ENCODE data around the gene SPACA4.

The SPACA4 gene

DNA sequence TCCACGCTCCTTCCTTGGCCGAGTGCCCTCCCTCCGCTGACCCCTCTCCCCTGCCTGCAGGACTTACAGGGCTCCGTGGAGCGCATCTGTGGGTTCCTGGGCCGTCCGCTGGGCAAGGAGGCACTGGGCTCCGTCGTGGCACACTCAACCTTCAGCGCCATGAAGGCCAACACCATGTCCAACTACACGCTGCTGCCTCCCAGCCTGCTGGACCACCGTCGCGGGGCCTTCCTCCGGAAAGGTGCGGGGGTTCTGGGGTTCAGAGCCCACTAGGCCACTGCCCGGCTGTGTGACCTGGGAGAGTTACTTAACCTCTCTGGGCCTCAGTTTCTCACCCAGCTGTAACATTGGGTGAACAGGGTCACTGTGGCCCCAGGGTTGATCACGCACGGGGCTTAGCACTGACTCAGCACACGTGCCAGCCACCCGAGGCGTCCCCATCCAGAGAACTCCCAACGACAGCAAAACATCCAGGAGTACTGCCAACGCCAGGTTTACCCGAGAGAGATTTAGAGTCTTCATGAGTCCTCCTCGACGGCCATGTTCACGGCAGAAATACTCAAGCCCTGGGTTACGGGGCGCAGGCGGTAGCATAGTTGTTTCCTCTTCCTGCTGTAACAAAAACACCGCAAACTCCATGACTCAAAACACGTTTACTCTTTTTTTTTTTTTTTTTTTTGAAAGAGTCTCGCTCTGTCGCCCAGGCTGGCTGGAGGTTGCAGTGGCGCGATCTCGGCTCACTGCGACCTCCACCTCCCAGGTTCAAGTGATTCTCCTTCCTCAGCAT lies 9.7 kb upstream of the SPACA4 start:
- DNase-seq (ENCODE audit: low read depth in 2 of 2), result no peak

DNA sequence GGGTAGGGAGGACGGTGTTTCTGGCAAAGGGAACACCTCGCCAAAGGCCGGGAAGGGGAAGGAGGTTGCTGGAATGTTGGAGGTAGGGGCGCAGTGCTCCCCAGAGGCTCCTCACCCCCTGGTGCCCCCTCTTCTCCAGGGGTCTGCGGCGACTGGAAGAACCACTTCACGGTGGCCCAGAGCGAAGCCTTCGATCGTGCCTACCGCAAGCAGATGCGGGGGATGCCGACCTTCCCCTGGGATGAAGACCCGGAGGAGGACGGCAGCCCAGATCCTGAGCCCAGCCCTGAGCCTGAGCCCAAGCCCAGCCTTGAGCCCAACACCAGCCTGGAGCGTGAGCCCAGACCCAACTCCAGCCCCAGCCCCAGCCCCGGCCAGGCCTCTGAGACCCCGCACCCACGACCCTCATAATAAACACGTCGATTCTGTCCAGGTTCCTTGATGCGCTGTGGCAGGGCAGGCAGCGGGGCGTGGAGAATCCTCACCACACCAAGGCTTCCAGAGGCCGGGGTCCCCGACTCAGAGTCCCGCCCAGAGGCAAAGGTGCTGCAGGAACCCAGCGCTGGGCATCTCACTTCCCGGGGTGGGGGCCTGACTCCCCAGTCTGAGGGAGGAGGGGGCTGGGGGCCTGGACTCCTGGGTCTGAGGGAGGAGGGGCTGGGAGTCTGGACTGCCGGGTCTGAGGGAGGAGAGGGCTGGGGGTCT lies 7.4 kb upstream of the SPACA4 start:
- DNase-seq (ENCODE audit: low read depth in 2 of 2), result no peak

DNA sequence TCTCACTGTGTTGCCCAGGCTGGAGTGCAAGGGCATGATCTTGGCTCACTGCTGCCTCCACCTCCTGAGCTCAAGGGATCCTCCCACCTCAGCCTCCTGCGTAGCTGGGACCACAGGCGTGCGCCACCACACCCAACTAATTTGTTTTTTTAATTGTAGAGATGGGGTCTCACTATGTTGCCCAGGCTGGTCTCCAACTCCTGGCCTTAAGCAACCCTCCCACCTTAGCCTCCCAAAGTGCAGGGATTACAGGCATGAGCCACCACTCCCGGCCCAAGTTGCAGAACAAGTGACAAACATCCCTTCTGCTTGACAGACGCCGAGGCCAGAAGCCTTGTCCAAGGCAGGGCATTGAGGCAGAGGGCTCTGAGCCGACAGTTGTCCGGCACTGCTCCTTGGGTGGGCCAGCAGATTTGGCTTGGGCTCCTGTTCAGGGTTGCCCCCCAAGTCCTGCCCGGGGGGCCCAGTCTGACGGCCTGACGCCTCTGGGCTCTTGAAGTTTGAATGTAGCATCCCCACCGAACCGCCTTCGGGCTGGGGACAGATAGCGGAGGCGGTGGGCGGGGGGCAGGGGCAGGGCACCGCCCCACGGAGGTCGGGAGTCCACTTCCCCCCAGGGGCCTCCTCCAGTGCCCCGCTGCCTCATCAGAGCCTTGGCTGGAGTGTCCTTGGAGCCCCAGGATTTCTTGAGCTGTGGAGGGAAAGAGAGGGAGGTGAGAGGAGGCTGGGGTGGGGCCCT lies 5.7 kb upstream of the SPACA4 start:
- no peak for DNase-seq (ENCODE audit: low read depth in 2 of 2)

DNA sequence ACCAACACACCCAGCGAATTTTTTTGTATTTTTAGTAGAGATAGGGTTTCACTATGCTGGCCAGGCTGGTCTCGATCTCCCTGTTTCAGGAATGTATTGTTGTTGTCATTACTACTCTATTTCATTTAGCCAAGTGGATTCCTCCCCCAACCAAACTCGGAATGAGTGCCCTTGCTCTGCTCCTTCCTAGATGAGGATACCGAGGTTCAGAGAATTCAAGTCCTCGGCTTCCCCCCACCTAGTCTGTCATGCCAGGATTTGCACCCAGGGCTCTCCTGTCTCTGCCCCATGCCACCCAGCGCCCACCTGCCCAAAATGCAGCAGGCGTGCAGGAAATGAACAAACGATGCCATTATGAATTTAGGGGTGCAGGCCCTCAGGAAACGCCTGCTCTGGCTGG lies 3.5 kb upstream of the SPACA4 start:
- DNase-seq (ENCODE audit: low read depth in 2 of 2), result no peak

DNA sequence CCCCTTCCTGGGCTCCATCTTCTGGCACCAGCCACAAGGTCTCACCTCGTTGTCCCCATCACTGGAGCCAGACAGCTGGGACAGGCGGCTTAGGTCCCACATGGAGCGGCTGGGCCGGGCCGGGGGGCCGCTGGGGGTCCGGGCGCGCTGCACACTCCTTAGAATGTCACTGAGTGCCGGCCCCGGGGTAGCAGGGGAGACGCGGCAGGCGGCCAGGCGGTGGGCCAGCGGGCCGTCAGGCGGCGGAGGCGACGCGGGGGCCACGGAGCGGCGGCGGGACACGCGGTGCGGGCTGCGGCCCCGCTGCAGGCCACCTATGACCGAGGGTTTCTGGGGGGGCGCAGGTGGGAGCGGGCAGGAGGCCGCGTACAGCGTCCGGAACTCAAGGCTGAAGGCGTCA lies 3.1 kb upstream of the SPACA4 start:
- no peak for DNase-seq (ENCODE audit: low read depth in 2 of 2)

DNA sequence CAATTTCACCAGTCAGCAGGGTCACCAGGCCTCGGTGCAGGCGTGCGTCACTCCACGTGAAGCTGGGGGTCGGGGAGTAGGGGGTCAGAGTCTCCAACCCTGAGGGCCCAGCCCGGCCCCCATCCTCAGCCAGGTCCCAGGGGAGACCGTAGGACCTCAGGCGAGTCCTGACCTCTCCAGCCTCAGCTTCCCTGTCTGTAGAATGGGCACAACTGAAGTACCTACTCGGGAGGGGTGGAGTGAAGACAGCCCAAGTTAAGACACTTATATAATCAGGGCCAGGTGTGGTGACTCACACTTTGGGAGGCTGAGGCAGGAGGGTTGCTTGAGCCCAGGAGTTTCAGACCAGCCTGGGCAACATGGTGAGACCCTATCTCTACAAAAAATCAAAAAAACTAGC lies 2.7 kb upstream of the SPACA4 start:
- DNase-seq (ENCODE audit: low read depth in 2 of 2), result no peak

DNA sequence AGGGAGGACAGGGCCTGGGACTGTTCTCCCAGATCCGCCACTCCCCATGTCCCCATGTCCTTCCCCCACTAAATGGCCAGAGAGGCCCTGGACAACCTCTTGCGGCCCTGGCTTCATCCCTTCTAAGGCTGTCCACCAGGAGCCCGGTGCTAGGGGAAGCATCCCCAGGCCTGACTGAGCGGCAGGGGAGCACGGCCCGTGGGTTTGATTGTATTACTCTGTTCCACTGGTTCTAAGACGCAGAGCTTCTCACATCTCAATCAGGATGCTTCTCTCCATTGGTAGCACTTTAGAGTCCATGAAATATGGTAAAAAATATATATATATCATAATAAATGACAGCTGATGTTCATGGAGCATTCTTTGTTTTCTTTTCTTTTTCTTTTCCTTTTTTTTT lies 815 bp downstream of the SPACA4 start:
- DNase-seq (ENCODE audit: low read depth in 2 of 2), result no peak

DNA sequence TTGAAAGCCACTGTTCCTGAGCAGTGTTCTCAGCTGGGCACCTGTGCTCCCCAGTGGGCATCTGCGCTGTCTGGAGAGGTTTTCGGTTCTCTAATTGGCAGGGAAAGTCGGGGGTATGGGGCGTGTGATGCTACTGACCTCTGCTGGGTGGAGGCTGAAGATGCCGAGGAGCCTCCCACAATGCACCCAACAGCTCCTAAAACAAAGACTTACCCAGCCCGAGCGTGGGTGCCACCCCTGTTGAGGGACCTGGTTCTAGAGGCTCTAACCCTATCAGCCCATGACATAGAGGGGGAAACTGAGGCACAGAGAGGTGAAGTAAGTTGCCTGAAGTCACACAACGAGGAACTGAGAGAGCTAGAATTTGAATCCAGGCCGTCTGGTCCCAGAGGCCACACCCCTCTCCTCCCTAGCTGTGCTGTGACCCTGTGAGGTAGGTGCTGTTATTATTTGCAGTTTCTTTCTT lies 2.3 kb downstream of the SPACA4 start:
- DNase-seq (ENCODE audit: low read depth in 2 of 2), result no peak

DNA sequence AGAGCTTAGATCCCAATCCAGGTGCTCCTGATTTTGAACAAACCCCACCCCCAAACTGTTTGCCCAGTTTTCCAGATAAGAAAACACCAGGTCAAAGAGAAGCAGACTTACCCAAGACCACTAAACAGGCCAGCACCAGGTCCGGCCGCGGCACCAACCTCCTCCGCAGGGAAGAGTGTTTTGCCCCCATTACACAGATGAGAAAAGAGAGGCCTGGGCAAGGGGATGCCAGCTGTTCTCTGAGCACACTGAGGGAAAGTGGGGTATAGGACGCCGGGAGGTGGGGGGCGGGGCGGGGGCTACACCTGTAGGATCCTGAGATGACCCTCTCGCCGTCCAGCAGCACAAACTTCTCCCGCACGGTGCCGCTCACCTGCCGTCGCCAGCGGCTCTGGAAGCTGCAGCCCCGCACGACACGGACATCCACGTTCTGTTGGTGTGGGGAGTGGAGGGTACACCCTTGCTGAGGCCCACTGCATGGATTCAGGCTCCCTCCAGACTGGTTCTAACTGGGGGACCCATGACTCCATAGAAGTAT lies 3.1 kb downstream of the SPACA4 start:
- no peak for DNase-seq (ENCODE audit: low read depth in 2 of 2)

DNA sequence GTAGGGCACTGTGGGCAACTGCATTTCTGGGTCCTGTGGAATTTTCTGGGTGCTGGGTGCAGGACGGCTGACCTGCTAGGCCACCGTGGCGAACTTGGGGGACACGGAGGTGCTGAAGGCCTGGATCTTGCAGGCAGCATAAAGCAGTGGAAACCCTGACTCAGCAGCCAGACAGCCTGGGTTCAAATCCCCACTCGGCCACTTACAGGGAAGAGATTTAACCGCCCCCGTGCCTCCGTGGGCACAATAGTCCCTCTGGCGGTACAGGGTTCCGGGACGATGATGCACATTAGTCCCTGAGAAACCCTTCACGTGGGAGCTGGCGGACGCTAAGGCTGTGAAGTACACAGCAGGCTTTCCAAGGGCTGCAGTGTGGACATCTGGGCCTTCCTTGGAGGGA lies 5.3 kb downstream of the SPACA4 start:
- no peak for DNase-seq (ENCODE audit: low read depth in 2 of 2)

DNA sequence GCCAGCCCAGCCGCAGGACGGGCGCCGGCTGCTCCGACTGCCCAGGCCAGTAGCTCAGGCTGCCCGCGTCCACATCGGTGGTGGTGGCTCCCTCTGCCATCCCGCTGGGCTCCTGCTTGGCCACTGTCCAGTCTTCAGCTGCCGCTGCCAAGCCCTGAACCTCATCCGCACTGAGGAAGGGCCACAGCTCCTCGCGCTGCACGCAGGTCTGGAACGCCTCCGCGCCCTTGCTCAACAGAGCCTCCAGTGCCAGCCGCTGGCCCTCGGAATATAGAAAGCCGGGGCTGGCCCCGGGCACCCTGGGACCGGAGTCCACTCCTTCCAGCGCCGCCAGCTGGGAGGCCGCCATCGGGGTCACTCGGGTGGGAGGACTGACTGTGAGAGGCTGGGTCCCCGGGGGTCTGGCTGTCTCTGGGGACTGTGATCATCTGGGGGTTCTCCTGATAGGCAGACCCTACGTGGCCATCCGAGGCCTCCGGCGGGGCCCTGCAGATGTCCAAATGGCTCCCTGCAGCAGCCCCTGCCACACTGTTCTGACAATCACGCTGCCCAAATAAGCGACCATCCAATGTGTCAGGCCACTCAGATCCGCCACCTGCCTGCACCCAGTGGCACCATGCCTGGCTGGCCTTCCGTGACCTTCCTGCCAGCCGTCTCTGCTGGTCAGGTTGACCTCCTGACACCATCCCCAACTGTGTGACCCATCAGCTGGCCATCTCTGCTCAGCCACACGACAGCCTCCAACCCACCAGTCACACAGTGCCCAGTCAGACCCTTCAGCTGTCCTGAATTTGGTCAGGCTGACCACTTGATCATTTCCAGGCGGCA lies 6.7 kb downstream of the SPACA4 start:
- DNase-seq (ENCODE audit: low read depth in 2 of 2), result no peak

DNA sequence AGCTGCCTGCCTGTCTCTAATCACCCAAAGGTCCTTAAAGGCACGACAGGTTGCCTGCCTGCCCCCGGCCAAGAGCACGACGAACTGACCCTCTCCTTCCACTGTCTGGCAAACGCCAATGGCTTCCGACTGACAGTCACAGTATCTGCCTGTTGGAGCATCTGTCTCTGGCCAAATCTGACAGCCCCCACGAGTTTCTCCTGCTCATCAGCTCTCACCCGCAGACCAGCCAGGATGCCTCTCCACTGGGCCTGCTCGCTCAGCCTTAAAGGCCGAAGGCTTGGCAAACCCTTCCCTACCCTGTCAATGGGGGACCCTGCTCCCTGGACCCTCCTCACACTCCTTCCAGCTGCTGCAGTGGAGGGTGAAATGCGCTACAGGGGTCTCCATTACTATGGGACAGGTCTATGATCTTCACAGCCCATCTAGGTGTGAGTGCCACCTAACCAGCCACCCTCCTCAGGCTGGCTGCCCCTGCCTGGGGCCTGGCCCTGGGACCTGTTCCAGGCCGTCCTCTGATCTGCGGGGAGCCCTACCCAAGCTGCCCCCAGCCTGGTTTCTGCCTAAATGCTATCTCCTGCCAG lies 7.4 kb downstream of the SPACA4 start:
- no peak for DNase-seq (ENCODE audit: low read depth in 2 of 2)

DNA sequence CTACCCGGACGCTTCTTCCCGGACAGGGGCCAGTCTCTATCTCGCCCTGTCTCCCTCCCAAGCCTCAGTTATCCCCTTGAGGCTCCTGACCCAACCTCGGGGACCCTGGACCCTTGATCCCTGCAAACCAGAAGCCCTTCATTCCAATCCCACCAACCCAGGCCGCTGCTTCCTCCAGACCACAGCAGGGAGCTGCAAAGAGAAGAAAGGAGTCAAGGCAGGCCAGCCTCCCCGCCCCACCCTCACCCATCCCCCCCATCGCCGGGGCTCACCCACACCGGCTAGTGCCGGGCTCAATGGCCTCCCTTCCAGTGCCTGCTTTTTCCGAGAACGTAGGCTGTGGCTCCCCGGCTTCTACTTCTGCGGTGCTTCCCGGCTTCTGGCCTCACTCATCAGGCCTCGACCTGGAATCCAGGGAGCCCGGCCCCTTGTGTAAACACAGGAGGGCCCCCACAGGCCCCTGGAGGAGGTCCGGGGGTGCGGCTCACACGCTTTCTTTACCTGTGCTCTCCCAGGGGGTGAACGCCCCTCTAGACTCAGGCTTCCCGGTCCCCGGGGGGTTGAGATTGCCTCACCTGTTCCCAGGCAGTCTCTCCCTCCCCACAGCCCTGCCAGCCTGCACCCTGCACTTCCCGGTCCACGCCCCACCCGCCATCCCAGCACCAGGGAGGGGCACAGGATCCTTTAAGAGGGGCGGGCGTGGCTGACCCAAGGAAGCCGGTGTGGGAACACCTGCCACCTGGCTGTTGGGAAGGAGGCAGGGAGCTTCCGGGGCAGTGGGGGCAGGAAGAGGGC lies 8.1 kb downstream of the SPACA4 start, which contains the start of gene FAM83E:
FAM83E (minus strand) TSS at position 641 of the 795 bp plus-strand sequence. CDS start 1,704 bp downstream, outside the sequence.
- no peak for DNase-seq (ENCODE audit: low read depth in 2 of 2)

DNA sequence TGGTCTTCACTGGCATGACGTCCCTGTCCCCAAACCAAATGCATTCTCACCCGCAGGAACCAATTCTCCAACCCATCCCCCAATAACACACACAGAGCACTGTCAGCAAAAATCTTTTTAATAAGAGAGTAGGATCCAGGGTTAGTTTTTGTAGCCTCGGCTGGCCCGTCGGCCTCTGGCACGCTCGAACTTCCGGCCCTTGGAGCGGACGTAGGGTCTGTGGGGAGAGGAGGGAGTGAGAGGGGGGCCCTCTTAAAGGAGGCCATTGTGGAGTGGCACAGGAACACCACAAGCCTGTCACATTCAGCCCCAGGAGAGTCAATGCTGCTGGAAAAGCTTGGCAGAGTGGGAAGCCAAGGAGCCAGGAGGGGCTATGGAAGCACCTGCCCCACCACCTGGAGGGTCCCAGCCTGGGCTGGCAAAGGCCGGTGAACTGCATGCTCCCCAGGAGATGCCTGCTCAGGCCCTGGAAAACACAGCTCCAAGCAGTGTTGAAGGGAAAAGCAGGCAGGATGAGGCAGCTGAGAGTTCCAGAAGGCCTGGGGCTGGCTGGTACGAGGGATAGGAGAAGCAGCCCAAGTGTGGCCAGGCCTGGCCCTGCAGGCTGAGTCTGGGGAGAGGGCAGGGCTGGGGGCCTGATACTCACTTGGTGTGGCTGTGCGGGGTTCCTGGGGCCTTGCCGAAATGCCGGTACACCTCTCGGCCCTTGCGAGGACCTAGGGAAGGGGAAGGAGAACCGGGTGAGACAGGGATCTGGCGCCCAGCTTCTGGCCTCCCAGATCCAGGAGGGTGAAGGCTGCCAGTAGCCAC lies 8.9 kb downstream of the SPACA4 start:
- no peak for DNase-seq (ENCODE audit: low read depth in 2 of 2)

DNA sequence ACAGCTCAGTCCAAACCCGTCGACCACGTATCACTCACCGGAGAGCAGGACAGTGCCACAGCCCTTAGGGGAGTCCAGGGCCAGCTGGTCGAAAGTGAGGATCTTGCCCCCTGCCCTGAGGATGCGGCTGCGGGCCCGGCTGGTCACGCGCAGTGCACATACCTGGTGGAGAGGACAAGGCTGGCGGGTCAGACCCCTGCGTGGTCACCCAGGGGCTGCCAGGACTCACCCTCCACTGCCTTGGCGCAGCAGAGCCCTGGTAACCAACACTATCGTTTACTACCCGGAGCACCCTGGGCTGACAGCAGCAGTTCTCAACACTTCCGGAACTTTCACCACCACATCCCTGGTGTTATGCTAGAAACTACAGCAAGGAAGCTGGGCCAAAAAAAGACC lies 9.5 kb downstream of the SPACA4 start:
- no peak for DNase-seq (ENCODE audit: low read depth in 2 of 2)

DNA sequence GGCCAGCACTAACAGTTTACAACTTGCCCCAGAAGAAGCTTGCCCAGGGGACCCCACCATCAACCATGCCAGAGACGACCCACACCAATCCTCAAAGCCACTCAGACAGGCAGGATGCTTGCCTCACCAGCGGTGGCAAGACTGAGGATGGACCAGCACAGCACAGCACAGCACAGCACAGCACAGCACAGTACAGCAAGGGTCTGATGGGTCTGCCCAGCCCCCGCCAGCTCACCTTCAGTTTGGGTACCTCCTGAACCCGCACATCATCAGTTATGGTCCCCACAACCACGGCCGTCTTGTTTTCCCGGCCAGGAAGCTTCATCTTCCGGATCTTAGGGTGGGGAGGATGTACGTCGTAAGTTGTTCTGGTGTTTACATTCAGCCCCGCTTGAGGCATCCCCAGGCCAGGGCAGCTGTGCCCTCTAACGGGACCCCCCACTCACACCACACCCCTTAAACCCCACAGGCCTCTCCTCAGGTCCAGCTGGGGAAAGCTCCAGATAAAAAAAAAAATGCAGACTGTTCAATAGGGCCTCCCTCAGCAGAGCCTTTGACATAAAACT lies 10.0 kb downstream of the SPACA4 start:
- no peak for DNase-seq (ENCODE audit: low read depth in 2 of 2)

DNA sequence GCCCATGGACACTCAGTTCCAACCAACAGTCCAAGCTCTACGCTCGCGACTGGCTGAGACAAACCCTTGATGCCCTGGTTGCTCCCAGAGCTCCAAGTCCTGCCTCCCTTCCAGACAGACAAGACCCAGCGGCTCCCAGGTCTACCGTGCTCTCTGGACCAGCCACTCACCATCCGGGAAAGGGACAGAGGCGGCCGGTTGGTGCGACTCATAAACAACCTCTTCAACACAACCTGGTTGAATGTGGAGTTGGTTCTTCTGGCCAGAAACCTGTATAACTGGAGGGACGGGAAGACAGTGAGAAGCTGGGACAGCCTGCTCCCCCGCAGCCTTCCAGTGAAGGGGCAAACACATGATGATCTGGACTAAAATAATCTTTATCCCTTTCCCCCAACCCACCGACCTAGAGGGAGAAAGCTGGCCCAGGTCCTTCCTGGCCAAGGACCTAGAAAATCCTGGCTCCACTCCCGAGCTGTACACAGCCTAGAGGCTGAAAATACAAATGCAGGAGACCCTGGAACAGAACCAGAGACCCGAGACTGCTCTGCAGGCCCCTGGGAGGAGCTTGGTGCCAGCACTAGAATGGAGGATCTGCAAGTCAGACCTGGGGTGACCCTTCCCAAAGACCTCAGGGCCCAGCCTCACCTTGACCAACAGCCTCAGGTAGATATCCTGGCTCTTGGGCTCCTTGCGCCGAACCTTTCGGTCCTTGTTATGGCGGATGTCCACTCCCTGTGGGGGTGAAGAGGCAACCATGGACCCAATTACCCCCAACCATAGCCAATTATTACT lies 10.8 kb downstream of the SPACA4 start:
- no peak for DNase-seq (ENCODE audit: low read depth in 2 of 2)

DNA sequence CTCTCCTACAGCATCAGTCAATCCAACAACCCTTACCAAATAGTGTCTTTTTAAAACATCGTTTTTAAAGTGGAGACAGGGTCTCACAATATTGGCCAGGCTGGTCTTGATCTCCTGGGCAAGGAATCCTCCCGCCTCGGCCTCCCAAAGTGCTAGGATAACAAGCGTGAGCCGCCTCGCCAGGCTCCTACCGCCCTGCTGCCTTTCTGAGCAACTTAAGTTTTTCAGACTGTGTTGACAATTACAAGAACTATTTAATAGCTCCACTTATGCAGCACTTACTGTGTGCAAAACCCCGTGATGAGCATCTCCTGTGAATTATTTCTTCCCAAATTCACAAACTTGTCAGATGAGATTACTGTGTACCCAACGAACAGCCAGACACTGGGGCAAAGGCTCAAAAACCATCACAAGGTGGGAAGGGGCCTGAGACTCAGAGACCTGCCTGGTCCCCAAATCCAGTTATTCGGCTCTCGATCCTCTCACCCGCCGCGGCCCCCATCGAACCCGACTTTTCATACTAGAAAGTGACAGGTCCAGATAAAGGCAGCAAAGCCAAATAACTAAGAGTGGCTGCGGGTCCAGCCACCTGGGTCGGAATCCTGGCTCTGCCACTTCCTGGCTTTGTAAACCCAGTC lies 11.9 kb downstream of the SPACA4 start:
- no peak for DNase-seq (ENCODE audit: low read depth in 2 of 2)

All from stimulated activated CD4-positive, alpha-beta T cell treated with anti-CD3 and anti-CD28 coated beads, Interleukin-4, amount 100 ng/mL, for 48 hours (primary cell).